Activated T-cell treated with anti-CD3 and anti-CD28 coated beads for 4 hours (primary cell): ENCODE results near the gene LACC1.

Source experiments
- DNase-seq: peaks from one replicate; pipeline ENCODE4 v3.0.0-alpha.2; 2020

Gene LACC1

GRCh38 chr13:43879755-43880181 is at the start of gene LACC1:
Gene LACC1 (plus strand): TSS chr13:43879904. CDS start chr13:43880986, 1,082 bp downstream.
- DNase-seq, result peak; percentile 55

- DNase-seq, result no peak
Measured at GRCh38 chr13:43830497-43830881, 49.2 kb upstream of the LACC1 start.

- DNase-seq, result no peak
Measured at GRCh38 chr13:43831088-43831487, 48.6 kb upstream of the LACC1 start.

GRCh38 chr13:43835701-43836100 is 44.0 kb upstream of the LACC1 start:
- DNase-seq, result no peak

GRCh38 chr13:43838909-43839308 is 40.8 kb upstream of the LACC1 start:
- DNase-seq, result no peak

GRCh38 chr13:43846496-43847158 is 33.1 kb upstream of the LACC1 start:
- DNase-seq, result no peak

- DNase-seq, result no peak
Measured at GRCh38 chr13:43848001-43848649, 31.6 kb upstream of the LACC1 start.

GRCh38 chr13:43850873-43851272 is 28.8 kb upstream of the LACC1 start:
- DNase-seq, result no peak

GRCh38 chr13:43852923-43853404 is 26.7 kb upstream of the LACC1 start:
- no peak for DNase-seq

GRCh38 chr13:43861863-43862262 is 17.8 kb upstream of the LACC1 start:
- no peak for DNase-seq

GRCh38 chr13:43864921-43865320 is 14.8 kb upstream of the LACC1 start:
- no peak for DNase-seq

GRCh38 chr13:43865892-43866291 is 13.8 kb upstream of the LACC1 start:
- no peak for DNase-seq

- DNase-seq, result no peak
Measured at GRCh38 chr13:43872181-43872580, 7.5 kb upstream of the LACC1 start.

GRCh38 chr13:43874504-43875092 is 5.1 kb upstream of the LACC1 start:
- DNase-seq, result no peak

GRCh38 chr13:43876366-43876765 is 3.3 kb upstream of the LACC1 start:
- DNase-seq, result no peak

- DNase-seq, result no peak
Measured at GRCh38 chr13:43877326-43877725, 2.4 kb upstream of the LACC1 start.

- DNase-seq, result no peak
Measured at GRCh38 chr13:43877766-43878165, 1.9 kb upstream of the LACC1 start.

- peak; percentile 58 for DNase-seq
Measured at GRCh38 chr13:43878892-43879754, 581 bp upstream of the LACC1 start, which contains the start of gene CCDC122. Gene CCDC122 (minus strand): TSS chr13:43879740. CDS start chr13:43869376, 10,364 bp downstream.

GRCh38 chr13:43880214-43880855 is 631 bp downstream of the LACC1 start:
- no peak for DNase-seq

GRCh38 chr13:43880926-43881325 is 1.2 kb downstream of the LACC1 start:
- DNase-seq, result no peak

GRCh38 chr13:43881580-43881979 is 1.9 kb downstream of the LACC1 start:
- no peak for DNase-seq

- no peak for DNase-seq
Measured at GRCh38 chr13:43883631-43884030, 3.9 kb downstream of the LACC1 start.

GRCh38 chr13:43884222-43884621 is 4.5 kb downstream of the LACC1 start:
- DNase-seq, result no peak
